IMR-90 (cell line): ENCODE data around the gene ALOX15B. TPM values are rescaled to one million over a fixed set of nuclear protein-coding genes. Genes with fewer than 3 reads are reported as not detected.

Experiments used
- ATAC-seq: fragments of 200-7000 bp; cut with Tn5 transposase; 2 replicates; pipeline ENCODE4 v1.9.1; 2020; ENCODE audit warnings: low read depth, mild to moderate bottlenecking, moderate library complexity
- BruUV-seq: library from RNA; stranded (reverse); fragments of 400-500 nt; replicated peaks from 2 replicates; lab custom pipeline; 2021; lab: Mats Ljungman, UMichigan
- CTCF ChIA-PET: fragments of 300-600 bp; formaldehyde crosslinking; extraction: SDS; loops from one replicate; lab custom pipeline; 2021; ENCODE audit warnings: antibody characterized with exemption; lab: Yijun Ruan, JAX
- POLR2A ChIA-PET: fragments of 300-600 bp; sonication (Branson Sonifier 250); formaldehyde crosslinking; loops from one replicate; lab custom pipeline; 2022; ENCODE audit warnings: antibody characterized with exemption; ENCODE audit not compliant: unreplicated experiment; lab: Charles Lee
- DNase-seq: peaks from one replicate; pipeline ENCODE4 v3.0.0; 2013
- H2AFZ ChIP-seq: replicated peaks from 2 replicates; pipeline ENCODE3; 2013; ENCODE audit warnings: low read length, mild to moderate bottlenecking; ENCODE audit not compliant: poor library complexity
- H2AK5ac ChIP-seq: 2 replicates; pipeline ENCODE4 v1.6.1; 2013; ENCODE audit warnings: low read depth, low read length, inconsistent platforms
- H2AK9ac ChIP-seq: replicated peaks from 2 replicates; pipeline ENCODE3; 2013; ENCODE audit warnings: mild to moderate bottlenecking, low read depth, low read length, moderate library complexity; ENCODE audit not compliant: poor library complexity
- H2BK120ac ChIP-seq: 2 replicates; pipeline ENCODE4 v1.6.1; 2013; ENCODE audit warnings: low read depth, low read length, inconsistent platforms
- H2BK15ac ChIP-seq: 3 replicates; pipeline ENCODE4 v1.6.1; 2013; ENCODE audit warnings: low read depth, low read length, inconsistent platforms
- H2BK20ac ChIP-seq: 2 replicates; pipeline ENCODE4 v1.6.1; 2013; ENCODE audit warnings: low read depth, mild to moderate bottlenecking, inconsistent platforms, low read length, moderate library complexity
- H2BK5ac ChIP-seq: 2 replicates; pipeline ENCODE4 v1.6.1; 2013; ENCODE audit warnings: mild to moderate bottlenecking, low read depth, low read length, inconsistent platforms; ENCODE audit not compliant: poor library complexity, severe bottlenecking
- H3K14ac ChIP-seq: replicated peaks from 2 replicates; pipeline ENCODE4 v1.6.1; 2013; ENCODE audit warnings: low read depth, low read length, inconsistent platforms
- H3K18ac ChIP-seq: 2 replicates; pipeline ENCODE4 v1.6.1; 2013; ENCODE audit warnings: low read depth, low read length, control low read depth
- H3K23ac ChIP-seq: 2 replicates; pipeline ENCODE4 v1.6.1; 2013; ENCODE audit warnings: low read depth, low read length, inconsistent platforms
- H3K27ac ChIP-seq: 2 replicates; pipeline ENCODE4 v1.5.1; 2013; ENCODE audit warnings: mild to moderate bottlenecking, control low read depth, low read length; ENCODE audit not compliant: insufficient read depth
- H3K27me3 ChIP-seq: 2 replicates; pipeline ENCODE4 v1.6.1; 2013; ENCODE audit warnings: low read length; ENCODE audit not compliant: control insufficient read depth, insufficient read depth
- H3K36me3 ChIP-seq: 2 replicates; pipeline ENCODE4 v1.6.1; 2013; ENCODE audit warnings: low read length, mixed read lengths; ENCODE audit not compliant: control insufficient read depth, insufficient read depth
- H3K4ac ChIP-seq: 2 replicates; pipeline ENCODE4 v1.6.1; 2013; ENCODE audit warnings: low read depth, low read length, inconsistent platforms
- H3K4me1 ChIP-seq: 2 replicates; pipeline ENCODE4 v1.6.1; 2013; ENCODE audit warnings: low read length, mixed read lengths; ENCODE audit not compliant: control insufficient read depth, insufficient read depth
- H3K4me2 ChIP-seq: 2 replicates; pipeline ENCODE4 v1.6.1; 2013; ENCODE audit warnings: low read depth, mild to moderate bottlenecking, control low read depth, low read length, moderate library complexity
- H3K4me3 ChIP-seq: 2 replicates; pipeline ENCODE4 v1.5.1; 2013; ENCODE audit warnings: low read depth, mild to moderate bottlenecking, control low read depth, low read length, moderate library complexity; ENCODE audit not compliant: insufficient read depth
- H3K56ac ChIP-seq: 2 replicates; pipeline ENCODE4 v1.6.1; 2013; ENCODE audit warnings: low read length, inconsistent platforms; ENCODE audit not compliant: insufficient read depth; ENCODE audit errors: extremely low read depth
- H3K79me1 ChIP-seq, 2 experiments: 2 replicates each; pipeline ENCODE4 v1.6.1; 2013; ENCODE audit warnings: low read length in 2 of 2, inconsistent platforms in 1 of 2, low read depth in 1 of 2
- H3K9ac ChIP-seq: 2 replicates; pipeline ENCODE4 v1.6.1; 2013; ENCODE audit warnings: low read depth, low read length, control low read depth
- H3K9me1 ChIP-seq: 2 replicates; pipeline ENCODE4 v1.6.1; 2013; ENCODE audit warnings: low read length, inconsistent platforms; ENCODE audit not compliant: insufficient read depth
- H3K9me3 ChIP-seq: 2 replicates; pipeline ENCODE4 v1.6.1; 2013; ENCODE audit warnings: low read length; ENCODE audit not compliant: control insufficient read depth, insufficient read depth
- H4K20me1 ChIP-seq: 2 replicates; pipeline ENCODE4 v1.6.1; 2013; ENCODE audit warnings: low read length, inconsistent platforms; ENCODE audit not compliant: insufficient read depth
- H4K5ac ChIP-seq: 2 replicates; pipeline ENCODE4 v1.6.1; 2013; ENCODE audit warnings: mild to moderate bottlenecking, low read depth, low read length, control low read depth
- H4K8ac ChIP-seq, 2 experiments: 2 replicates each; pipeline ENCODE4 v1.6.1; 2013; ENCODE audit warnings: low read depth in 2 of 2, low read length in 2 of 2, control low read depth in 1 of 2, inconsistent platforms in 1 of 2
- H4K91ac ChIP-seq: 2 replicates; pipeline ENCODE4 v1.6.1; 2013; ENCODE audit warnings: low read depth, low read length, inconsistent platforms; ENCODE audit not compliant: insufficient read depth
- BHLHE40 ChIP-seq: fragments of 150-350 bp; IDR thresholded peaks from 2 replicates; pipeline ENCODE4 v1.6.1; 2016; ENCODE audit warnings: mild to moderate bottlenecking, low read depth, low read length
- CEBPB ChIP-seq: IDR thresholded peaks from 2 replicates; pipeline ENCODE4 v1.6.1; 2012; ENCODE audit warnings: low read depth, low read length, improper control_type of control experiment
- FOS ChIP-seq: fragments of 150-350 bp; IDR thresholded peaks from 2 replicates; pipeline ENCODE4 v1.6.1; 2016; ENCODE audit warnings: low read depth, low read length
- MAFK ChIP-seq: IDR thresholded peaks from 2 replicates; pipeline ENCODE4 v1.6.1; 2012; ENCODE audit warnings: low read depth, low read length, improper control_type of control experiment
- MAZ ChIP-seq: IDR thresholded peaks from 2 replicates; pipeline ENCODE4 v1.6.1; 2012; ENCODE audit warnings: low read depth, mild to moderate bottlenecking, low read length, improper control_type of control experiment, moderate library complexity, borderline replicate concordance
- MXI1 ChIP-seq: IDR thresholded peaks from 2 replicates; pipeline ENCODE4 v1.6.1; 2012; ENCODE audit warnings: low read depth, mild to moderate bottlenecking, low read length, moderate library complexity, borderline replicate concordance
- NFE2L2 ChIP-seq: fragments of 150-350 bp; IDR thresholded peaks from 2 replicates; pipeline ENCODE4 v1.6.1; 2016; ENCODE audit warnings: low read depth, mild to moderate bottlenecking, low read length
- RAD21 ChIP-seq: IDR thresholded peaks from 2 replicates; pipeline ENCODE4 v1.6.1; 2012; ENCODE audit warnings: low read length, improper control_type of control experiment
- RCOR1 ChIP-seq: IDR thresholded peaks from 2 replicates; pipeline ENCODE4 v1.6.1; 2012; ENCODE audit warnings: mild to moderate bottlenecking, low read length, improper control_type of control experiment; ENCODE audit not compliant: insufficient replicate concordance
- RFX5 ChIP-seq: IDR thresholded peaks from 2 replicates; pipeline ENCODE4 v1.8.0; 2012; ENCODE audit warnings: low read depth, mild to moderate bottlenecking, low read length, moderate library complexity
- SMC3 ChIP-seq: fragments of 150-350 bp; IDR thresholded peaks from 2 replicates; pipeline ENCODE4 v1.6.1; 2016; ENCODE audit warnings: low read depth, mild to moderate bottlenecking, antibody characterized with exemption, low read length, moderate library complexity
- WGBS, 2 experiments: methylation state at CpG; one replicate each; pipeline versions ENCODE4 v1.1.5 to v1.1.7; 2013; ENCODE audit warnings: missing lambda C conversion rate in 2 of 2; ENCODE audit not compliant: insufficient read length in 1 of 2; ENCODE audit errors: extremely low coverage in 2 of 2; 5-methylcytosine and 5-hydroxymethylcytosine counted together
- dilution Hi-C: fragments of 300-500 bp; cut with HindIII; formaldehyde crosslinking; loops from one replicate; pipeline ENCODE4 v1.14.3; 2018; ENCODE audit warnings: low sequenced_read_pairs; ENCODE audit not compliant: unreplicated experiment
- in situ Hi-C: fragments of 300-500 bp; cut with MboI; formaldehyde crosslinking; loops from 3 replicates; pipeline ENCODE4 v1.14.3; 2019; ENCODE audit warnings: low sequenced_read_pairs, inconsistent platforms, mixed read lengths
- intact Hi-C: fragments of 100-400 bp; cut with micrococcal nuclease; formaldehyde crosslinking; loops from 2 replicates; pipeline ENCODE4 v1.10.0; 2022
- polyA plus RNA-seq, 3 experiments: library from polyadenylated mRNA; depleted of rRNA; stranded (reverse); fragments of >200 nt; gene quantifications; 2 replicates each; pipeline ENCODE4 v1.2.3, GENCODE V29; 2012; ENCODE audit warnings: low replicate concordance in 1 of 3
- total RNA-seq: library from RNA; depleted of rRNA; stranded (reverse); fragments of >200 nt; gene quantifications from 2 replicates; pipeline ENCODE4 v1.2.3, GENCODE V29; 2012
- TF ChIP-seq, protein P1 (sequence below): conservative IDR thresholded peaks from 2 replicates; pipeline ENCODE4 v1.5.1; 2012; ENCODE audit warnings: mild to moderate bottlenecking, low read depth, low read length, improper control_type of control experiment

ALOX15B gene
- total and polyA plus RNA-seq, 2 of the 4 experiments (the other 2 are of a cell fraction): not detected

DNA sequence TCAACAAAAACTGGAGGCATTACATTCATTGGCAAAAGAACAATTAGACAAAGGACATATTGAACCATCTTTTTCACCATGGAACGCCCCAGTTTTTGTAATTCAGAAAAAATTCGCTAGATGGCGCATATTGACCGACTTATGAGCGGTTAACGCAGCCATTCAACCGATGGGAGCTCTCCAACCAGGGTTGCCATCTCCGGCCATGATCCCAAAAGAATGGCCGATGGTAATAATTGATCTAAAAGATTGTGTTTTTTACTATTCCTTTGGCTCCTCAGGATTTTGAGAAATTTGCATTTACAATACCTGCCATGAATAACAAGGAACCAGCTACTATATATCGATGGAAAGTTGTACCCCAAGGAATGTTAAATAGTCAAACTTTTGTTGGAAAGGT, 21.4 kb downstream of the ALOX15B start:
- no peak overlapping the region for H3K23ac ChIP-seq
- H3K9ac ChIP-seq: no peak overlapping the region
- no peak overlapping the region for H2AK9ac ChIP-seq
- DNase-seq: peak; percentile 65
- H3K9me3 ChIP-seq: no peaks in the 10 kb centered on the region
- WGBS, 2 experiments: 0% methylated on average over 3 of the region's 10 CpGs; no CpG with 5 or more reads in 1 of the 2 experiments
- no peak overlapping the region for H3K14ac ChIP-seq
- ChIA-PET POLR2A (no interaction called here), CTCF (interaction anchor here (0.5 to 4.9 kb wide), 11 partner anchors 13 to 203 kb away, joined by 3 to 25 read pairs (median 3); partner anchors contain the start of genes ALOXE3 and NAA38)
- H3K36me3 ChIP-seq: no peaks in the 10 kb centered on the region
- no TSS peak for BruUV-seq
- H3K27me3 ChIP-seq: peaks cover 63% of the 10 kb centered on the region
- no peaks in the 10 kb centered on the region for H3K79me1 ChIP-seq
- no peak overlapping the region for H2AK5ac ChIP-seq
- H2BK15ac ChIP-seq: no peak overlapping the region
- H3K4me2 ChIP-seq: no peak overlapping the region
- no peak overlapping the region for H3K4me3 ChIP-seq
- H4K20me1 ChIP-seq: peaks cover 5% of the 10 kb centered on the region; the same call in 1 of the 2 replicates
- H4K91ac ChIP-seq: no peak overlapping the region
- no peak overlapping the region for H4K8ac ChIP-seq
- H3K9me1 ChIP-seq: no peaks in the 10 kb centered on the region
- H3K27ac ChIP-seq: no peak overlapping the region
- peak; percentile 64 for ATAC-seq
- peaks cover 2% of the 10 kb centered on the region; the same call in 1 of the 2 replicates for H3K4me1 ChIP-seq
- no peak overlapping the region for H3K56ac ChIP-seq
- no peak overlapping the region for H2BK20ac ChIP-seq
- H3K18ac ChIP-seq: no peak overlapping the region
- no peak for TF ChIP-seq FOS
- no peak for TF ChIP-seq RCOR1
- TF ChIP-seq MXI1: no peak
- TF ChIP-seq BHLHE40: no peak
- peak; percentile 81 for TF ChIP-seq RAD21
- peak; percentile 66 for TF ChIP-seq SMC3
- TF ChIP-seq, protein P1, sequence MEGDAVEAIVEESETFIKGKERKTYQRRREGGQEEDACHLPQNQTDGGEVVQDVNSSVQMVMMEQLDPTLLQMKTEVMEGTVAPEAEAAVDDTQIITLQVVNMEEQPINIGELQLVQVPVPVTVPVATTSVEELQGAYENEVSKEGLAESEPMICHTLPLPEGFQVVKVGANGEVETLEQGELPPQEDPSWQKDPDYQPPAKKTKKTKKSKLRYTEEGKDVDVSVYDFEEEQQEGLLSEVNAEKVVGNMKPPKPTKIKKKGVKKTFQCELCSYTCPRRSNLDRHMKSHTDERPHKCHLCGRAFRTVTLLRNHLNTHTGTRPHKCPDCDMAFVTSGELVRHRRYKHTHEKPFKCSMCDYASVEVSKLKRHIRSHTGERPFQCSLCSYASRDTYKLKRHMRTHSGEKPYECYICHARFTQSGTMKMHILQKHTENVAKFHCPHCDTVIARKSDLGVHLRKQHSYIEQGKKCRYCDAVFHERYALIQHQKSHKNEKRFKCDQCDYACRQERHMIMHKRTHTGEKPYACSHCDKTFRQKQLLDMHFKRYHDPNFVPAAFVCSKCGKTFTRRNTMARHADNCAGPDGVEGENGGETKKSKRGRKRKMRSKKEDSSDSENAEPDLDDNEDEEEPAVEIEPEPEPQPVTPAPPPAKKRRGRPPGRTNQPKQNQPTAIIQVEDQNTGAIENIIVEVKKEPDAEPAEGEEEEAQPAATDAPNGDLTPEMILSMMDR: peak; percentile 84
- no peak for TF ChIP-seq CEBPB
- TF ChIP-seq NFE2L2: no peak
- TF ChIP-seq RFX5: no peak
- TF ChIP-seq MAFK: no peak
- no peak for TF ChIP-seq MAZ
- H4K5ac ChIP-seq: no peak overlapping the region
- dilution Hi-C loops (no loop called here), intact Hi-C loops (loop anchor here (2.0 to 10.0 kb wide), 4 partner anchors 59 to 725 kb away; partner anchors contain the start of gene ALOXE3), in situ Hi-C loops (no loop called here)
- no peak overlapping the region for H2BK120ac ChIP-seq
- no peak overlapping the region for H2BK5ac ChIP-seq
- no peak overlapping the region for H3K4ac ChIP-seq
- H2AFZ ChIP-seq: no peak overlapping the region
